HEK293 (cell line): Measurements from ENCODE around the gene C1orf35.

Experiments used
- CTCF ChIA-PET: fragments of 350-600 bp; formaldehyde crosslinking; extraction: SDS; loops from one replicate; lab custom pipeline; 2021; ENCODE audit warnings: antibody characterized with exemption; lab: Yijun Ruan, JAX
- POLR2A ChIA-PET: fragments of 300-600 bp; formaldehyde crosslinking; extraction: SDS; loops from one replicate; lab custom pipeline; 2020; ENCODE audit warnings: antibody characterized with exemption, inconsistent platforms; lab: Yijun Ruan, JAX
- H3K27ac ChIP-seq: fragments of 200-500 bp; sonication (Bioruptor generic); 2 replicates; pipeline ENCODE4 v1.5.1; 2014; ENCODE audit warnings: low read depth, low read length, control low read depth, inconsistent platforms; ENCODE audit errors: extremely low read depth
- H3K36me3 ChIP-seq, 2 experiments: fragments of 200-500 bp in 1 of 2; sonication (Bioruptor generic) in 1 of 2; 1 replicate in 1 of 2; 2 replicates in 1 of 2; pipeline ENCODE4 v1.5.1; 2014 to 2017; ENCODE audit warnings: inconsistent platforms in 2 of 2, low read length in 2 of 2; ENCODE audit not compliant: control insufficient read depth in 2 of 2, insufficient read depth in 1 of 2
- H3K4me1 ChIP-seq: fragments of 200-500 bp; sonication (Bioruptor generic); 2 replicates; pipeline ENCODE4 v1.5.1; 2014; ENCODE audit warnings: mild to moderate bottlenecking, low read length, inconsistent platforms; ENCODE audit not compliant: control insufficient read depth, insufficient read depth
- H3K4me3 ChIP-seq: 2 replicates; pipeline ENCODE4 v1.5.1; 2011; ENCODE audit warnings: low read depth, mild to moderate bottlenecking, control low read depth, low read length, moderate library complexity
- H3K9me3 ChIP-seq: fragments of 200-500 bp; sonication (Bioruptor generic); 2 replicates; pipeline ENCODE4 v1.5.1; 2014; ENCODE audit warnings: low read depth, low read length, inconsistent platforms; ENCODE audit not compliant: control insufficient read depth, insufficient read depth
- EGR2 ChIP-seq: fragments of 450-650 bp; formaldehyde crosslinking; IDR thresholded peaks from 2 replicates; pipeline ENCODE4 v1.5.1; 2016; ENCODE audit warnings: low read depth, missing biosample characterization, missing genetic modification characterization
- GLIS2 ChIP-seq: fragments of 450-650 bp; formaldehyde crosslinking; IDR thresholded peaks from 2 replicates; pipeline ENCODE4 v1.5.1; 2016; ENCODE audit warnings: missing biosample characterization, missing genetic modification characterization
- MYNN ChIP-seq: fragments of 450-650 bp; formaldehyde crosslinking; IDR thresholded peaks from 2 replicates; pipeline ENCODE4 v1.5.1; 2016; ENCODE audit warnings: missing biosample characterization, missing genetic modification characterization, borderline replicate concordance
- MZF1 ChIP-seq: fragments of 450-650 bp; formaldehyde crosslinking; IDR thresholded peaks from 2 replicates; pipeline ENCODE4 v1.5.1; 2017; ENCODE audit warnings: missing biosample characterization, missing genetic modification characterization, borderline replicate concordance
- PATZ1 ChIP-seq: fragments of 450-650 bp; formaldehyde crosslinking; IDR thresholded peaks from 2 replicates; pipeline ENCODE4 v1.5.1; 2016; ENCODE audit warnings: missing biosample characterization, missing genetic modification characterization
- SP3 ChIP-seq: fragments of 450-650 bp; formaldehyde crosslinking; IDR thresholded peaks from 2 replicates; pipeline ENCODE4 v1.5.1; 2016; ENCODE audit warnings: missing biosample characterization, missing genetic modification characterization
- ZBTB20 ChIP-seq: fragments of 450-650 bp; formaldehyde crosslinking; IDR thresholded peaks from 2 replicates; pipeline ENCODE4 v1.5.1; 2016; ENCODE audit warnings: missing biosample characterization, missing genetic modification characterization
- ZBTB44 ChIP-seq: fragments of 450-650 bp; IDR thresholded peaks from 2 replicates; pipeline ENCODE4 v1.5.1; 2018; ENCODE audit warnings: missing biosample characterization, mild to moderate bottlenecking, missing genetic modification characterization
- ZEB2 ChIP-seq: fragments of 450-650 bp; formaldehyde crosslinking; IDR thresholded peaks from 2 replicates; pipeline ENCODE4 v1.5.1; 2016; ENCODE audit warnings: missing biosample characterization, missing genetic modification characterization
- ZNF133 ChIP-seq: fragments of 450-650 bp; formaldehyde crosslinking; IDR thresholded peaks from 2 replicates; pipeline ENCODE4 v1.5.1; 2016; ENCODE audit warnings: missing biosample characterization, missing genetic modification characterization
- ZNF157 ChIP-seq: fragments of 450-650 bp; formaldehyde crosslinking; IDR thresholded peaks from 2 replicates; pipeline ENCODE4 v1.5.1; 2016; ENCODE audit warnings: missing biosample characterization, missing genetic modification characterization
- ZNF184 ChIP-seq: fragments of 450-650 bp; IDR thresholded peaks from 2 replicates; pipeline ENCODE4 v1.5.1; 2018; ENCODE audit warnings: missing biosample characterization, mild to moderate bottlenecking, missing genetic modification characterization
- ZNF19 ChIP-seq: fragments of 450-650 bp; formaldehyde crosslinking; IDR thresholded peaks from 2 replicates; pipeline ENCODE4; 2016; ENCODE audit warnings: missing biosample characterization, missing genetic modification characterization, low read depth
- ZNF211 ChIP-seq: fragments of 450-650 bp; formaldehyde crosslinking; IDR thresholded peaks from 2 replicates; pipeline ENCODE4 v1.5.1; 2016; ENCODE audit warnings: low read depth, missing biosample characterization, missing genetic modification characterization
- ZNF600 ChIP-seq: fragments of 450-650 bp; formaldehyde crosslinking; IDR thresholded peaks from 2 replicates; pipeline ENCODE4 v1.5.1; 2016; ENCODE audit warnings: missing biosample characterization, missing genetic modification characterization
- ZXDB ChIP-seq: fragments of 450-650 bp; formaldehyde crosslinking; IDR thresholded peaks from 2 replicates; pipeline ENCODE4 v1.5.1; 2016; ENCODE audit warnings: missing biosample characterization, missing genetic modification characterization
- TF ChIP-seq, protein P1 (sequence below): fragments of 450-650 bp; formaldehyde crosslinking; IDR thresholded peaks from 2 replicates; pipeline ENCODE4 v1.5.1; 2016; ENCODE audit warnings: missing biosample characterization, missing genetic modification characterization

The C1orf35 gene

GRCh38 chr1:228081578-228082213, 21.4 kb downstream of the C1orf35 start (continued):
- peak; percentile 59 for TF ChIP-seq PATZ1 (tag by site-specific recombination)
- TF ChIP-seq ZNF133 (tag by site-specific recombination) = no peak
- peak; percentile 36 for TF ChIP-seq GLIS2 (tag by site-specific recombination)
- TF ChIP-seq ZXDB (tag by site-specific recombination) = no peak
- TF ChIP-seq ZBTB44 (tag by site-specific recombination) = no peak
- no peak for TF ChIP-seq MZF1 (tag by site-specific recombination)
- no peak for TF ChIP-seq ZNF211 (tag by site-specific recombination)
- TF ChIP-seq ZBTB20 = 0 out of 2 replicates have a peak, but pooled peaks have one; percentile 29
- no peak for TF ChIP-seq ZEB2 (tag by site-specific recombination)
- 0 out of 2 replicates have a peak, but pooled peaks have one; percentile 15 for TF ChIP-seq EGR2 (tag by site-specific recombination)
- peak; percentile 68 for TF ChIP-seq SP3 (tag by site-specific recombination)

- TF ChIP-seq ZNF157 (tag by site-specific recombination) (no peak), ZNF600 (tag by site-specific recombination) (peak; percentile 10; the same call in 1 of the 2 replicates)
- ChIA-PET POLR2A (interaction anchor here (1.1 to 2.9 kb wide), 7 partner anchors 11 to 346 kb away, joined by 4 to 21 read pairs (median 11); partner anchors contain the start of genes IBA57, JMJD4, SNAP47 and WNT9A), CTCF (interaction anchor here (0.6 kb wide), 1 partner anchor 220 kb away, joined by 5 read pairs; no protein-coding TSS in a partner anchor)
- H3K4me3 ChIP-seq = peak overlapping the region; percentile 73; the same call in 1 of the 2 replicates
- H3K9me3 ChIP-seq = no peaks in the 10 kb centered on the region
- H3K27ac ChIP-seq = no peak overlapping the region; the same call in 1 of the 2 replicates
- H3K4me1 ChIP-seq = peaks cover 17% of the 10 kb centered on the region
- H3K36me3 ChIP-seq = peaks cover 0 to 24% of the 10 kb centered on the region in 2 experiments; a peak in 1 of 3 replicates
Measured at GRCh38 chr1:228081144-228081543, 22.0 kb downstream of the C1orf35 start.

DNA sequence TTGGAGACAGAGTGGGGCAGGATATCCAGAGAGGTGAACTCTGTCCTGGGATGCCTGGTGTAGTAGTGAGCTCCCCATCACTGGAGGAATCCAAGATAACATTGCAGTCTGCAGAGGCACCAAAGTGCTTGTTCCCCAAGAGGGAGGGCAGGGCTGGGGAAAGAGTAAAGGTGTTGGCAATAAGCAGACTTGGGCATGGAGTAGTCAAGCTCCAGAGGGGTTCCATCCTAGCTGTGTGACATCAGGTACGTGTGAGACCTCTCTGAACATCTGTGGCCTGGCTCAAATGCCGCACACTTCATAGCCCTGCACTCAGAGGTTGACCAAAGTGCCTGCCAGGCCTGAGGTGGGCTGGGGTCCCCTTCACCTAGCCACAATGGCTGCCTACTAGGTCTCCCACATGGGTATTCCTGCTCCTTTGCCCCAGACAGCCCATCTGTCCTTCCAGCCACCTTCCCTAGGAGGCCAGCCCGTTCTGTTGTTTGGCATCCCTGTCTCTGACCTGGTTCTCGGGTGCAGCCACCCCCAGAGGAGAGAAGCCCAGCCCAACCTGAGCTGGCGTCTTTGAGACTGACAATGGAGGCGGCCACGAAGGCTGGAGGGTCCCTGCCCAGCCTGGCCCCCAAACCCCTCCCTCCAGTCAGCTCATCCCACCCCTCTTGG, 23.4 kb downstream of the C1orf35 start:
- TF ChIP-seq ZNF184 (tag by site-specific recombination) (no peak), MYNN (tag by site-specific recombination) (no peak), ZNF19 (tag by site-specific recombination) (no peak)
- TF ChIP-seq, protein P1, sequence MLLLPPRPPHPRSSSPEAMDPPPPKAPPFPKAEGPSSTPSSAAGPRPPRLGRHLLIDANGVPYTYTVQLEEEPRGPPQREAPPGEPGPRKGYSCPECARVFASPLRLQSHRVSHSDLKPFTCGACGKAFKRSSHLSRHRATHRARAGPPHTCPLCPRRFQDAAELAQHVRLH (tag by site-specific recombination) = peak; percentile 98
- Histone ChIP-seq H3K4me3 (no peak overlapping the region), H3K9me3 (no peaks in the 10 kb centered on the region), H3K27ac (no peak overlapping the region), H3K4me1 (peaks cover 4% of the 10 kb centered on the region), H3K36me3 (peaks cover 0 to 18% of the 10 kb centered on the region in 2 experiments; a peak in 1 of 3 replicates)
- ChIA-PET POLR2A (interaction anchor here (1.2 kb wide), 1 partner anchor 11 kb away, joined by 3 read pairs; no protein-coding TSS in a partner anchor), CTCF (no interaction called here)
